ENCODE measurements around the gene TMEM270. TPM values are rescaled to one million over a fixed set of nuclear protein-coding genes. Genes with fewer than 3 reads are reported as not detected.

The TMEM270 gene
- total RNA-seq, 1 experiment from 2014 or later: 0.28 TPM

DNA sequence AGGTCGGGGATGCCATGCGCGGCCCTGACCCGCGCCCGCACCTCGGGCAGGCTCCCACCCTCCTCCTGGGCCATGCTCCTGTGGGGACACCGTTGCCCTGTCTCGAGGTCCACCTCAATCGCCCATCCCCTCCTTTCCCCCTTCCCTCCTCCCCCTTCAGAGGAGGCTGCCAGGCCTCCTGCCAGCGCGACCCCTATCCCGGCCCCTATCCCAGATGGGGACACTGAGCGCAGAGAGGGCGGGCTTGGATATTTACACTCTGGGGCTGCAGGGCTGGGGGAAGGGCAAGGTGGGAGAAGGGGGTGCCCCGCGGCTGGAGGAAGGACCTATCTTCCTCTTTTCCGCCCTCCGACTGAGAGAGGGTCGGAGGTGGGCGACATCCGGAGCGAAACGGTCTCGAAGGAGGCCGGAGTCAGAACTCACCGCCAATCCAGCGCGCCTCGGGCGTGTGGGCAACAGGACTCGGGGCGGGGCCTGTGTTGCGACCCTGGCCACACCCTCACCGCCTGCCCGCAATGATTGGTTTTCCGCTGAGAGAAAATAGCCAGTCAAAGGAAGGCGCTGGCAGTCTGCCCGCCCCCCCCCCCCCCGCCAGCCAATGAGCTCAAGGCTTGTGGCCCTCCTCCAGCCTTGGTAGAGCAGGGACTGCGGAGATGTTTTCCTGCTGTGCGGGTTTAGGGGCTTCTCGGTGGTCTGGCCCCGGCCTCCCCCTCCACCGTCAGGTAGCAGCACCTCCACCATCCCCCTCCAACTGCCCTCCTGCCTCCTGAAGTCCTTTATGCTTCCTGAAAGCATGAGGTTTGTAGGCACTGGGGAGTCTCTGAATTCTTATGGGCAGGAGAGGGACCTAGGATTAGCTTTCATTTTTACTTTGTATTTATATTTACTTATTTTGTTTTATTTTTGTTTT is 18.6 kb upstream of the TMEM270 start, which contains the start of gene METTL27 (continued):
- peak; percentile 75 for TF ChIP-seq SP1 (CRISPR knock-in tag; conservative IDR thresholded peaks at IDR 0.05)
- peak; percentile 77; the same call in 1 of the 2 replicates for TF ChIP-seq ZNF281 (CRISPR knock-in tag; IDR thresholded peaks at IDR 0.05)
- TF ChIP-seq SMAD4 (CRISPR knock-in tag; IDR thresholded peaks at IDR 0.05): no peak
- peak; percentile 63 for TF ChIP-seq NFYB (CRISPR knock-in tag; conservative IDR thresholded peaks at IDR 0.05; ENCODE audit: low read depth)
- no peak for TF ChIP-seq ZNF671 (CRISPR knock-in tag; IDR thresholded peaks at IDR 0.05)

GRCh38 chr7:73844131-73844547 is 16.8 kb upstream of the TMEM270 start:
- H3K4me3 Mint-ChIP-seq: no peak overlapping the region
- CTCF ChIA-PET: interaction anchor here (2.8 kb wide), 1 partner anchor 33 kb away, joined by 45 read pairs; no protein-coding TSS in a partner anchor
- H3K9me3 Mint-ChIP-seq: peaks cover 7% of the 10 kb centered on the region
- H3K27me3 Mint-ChIP-seq (ENCODE audit: low read depth): no peaks in the 10 kb centered on the region; the same call in 1 of the 2 replicates
- TF ChIP-seq TEAD4 (CRISPR knock-in tag; IDR thresholded peaks at IDR 0.05): no peak
- TF ChIP-seq MLX (CRISPR knock-in tag; IDR thresholded peaks at IDR 0.05): no peak
- no peak for TF ChIP-seq TCF7 (CRISPR knock-in tag; IDR thresholded peaks at IDR 0.05; ENCODE audit: low read depth)
- no peak for TF ChIP-seq ZNF121 (CRISPR knock-in tag; IDR thresholded peaks at IDR 0.05)
- POLR2A ChIA-PET: no interaction called here
- H3K36me3 Mint-ChIP-seq: peaks cover 2% of the 10 kb centered on the region; the same call in 1 of the 2 replicates
- H3K4me1 Mint-ChIP-seq: peaks cover 31% of the 10 kb centered on the region
- ATAC-seq: no peak
- H3K27ac Mint-ChIP-seq: peak overlapping the region; percentile 40; the same call in 1 of the 2 replicates
- DNase-seq (ENCODE audit: low spot score): no peak

GRCh38 chr7:73844848-73845460 is 16.0 kb upstream of the TMEM270 start:
- ChIA-PET POLR2A (no interaction called here), CTCF (no interaction called here)
- peaks cover 2% of the 10 kb centered on the region; the same call in 1 of the 2 replicates for H3K36me3 Mint-ChIP-seq
- peaks cover 7% of the 10 kb centered on the region for H3K9me3 Mint-ChIP-seq
- H3K27me3 Mint-ChIP-seq (ENCODE audit: low read depth): no peaks in the 10 kb centered on the region; the same call in none of the 2 replicates
- no peak overlapping the region for H3K4me3 Mint-ChIP-seq
- DNase-seq (ENCODE audit: low spot score) (no peak), ATAC-seq (no peak)
- H3K27ac Mint-ChIP-seq: no peak overlapping the region
- H3K4me1 Mint-ChIP-seq: peaks cover 26% of the 10 kb centered on the region
- TF ChIP-seq SMAD4 (CRISPR knock-in tag; IDR thresholded peaks at IDR 0.05): no peak
- TF ChIP-seq ZNF532 (CRISPR knock-in tag; IDR thresholded peaks at IDR 0.05; ENCODE audit: borderline replicate concordance): no peak
- TF ChIP-seq USF1 (CRISPR knock-in tag; IDR thresholded peaks at IDR 0.05): no peak
- no peak for TF ChIP-seq ZBTB21 (CRISPR knock-in tag; IDR thresholded peaks at IDR 0.05; ENCODE audit: borderline replicate concordance)
- no peak for TF ChIP-seq TCF7 (CRISPR knock-in tag; IDR thresholded peaks at IDR 0.05; ENCODE audit: low read depth)
- no peak for TF ChIP-seq ZNF671 (CRISPR knock-in tag; IDR thresholded peaks at IDR 0.05)
- no peak for TF ChIP-seq NR2C2 (CRISPR knock-in tag; IDR thresholded peaks at IDR 0.05)
- TF ChIP-seq ZNF416 (CRISPR knock-in tag; IDR thresholded peaks at IDR 0.05): no peak
- no peak for TF ChIP-seq USF2 (CRISPR knock-in tag; IDR thresholded peaks at IDR 0.05)
- no peak for TF ChIP-seq MLX (CRISPR knock-in tag; IDR thresholded peaks at IDR 0.05)
- no peak for TF ChIP-seq KAT7 (CRISPR knock-in tag; IDR thresholded peaks at IDR 0.05; ENCODE audit: borderline replicate concordance)
- TF ChIP-seq PRRX2 (CRISPR knock-in tag; IDR thresholded peaks at IDR 0.05): no peak
- TF ChIP-seq SMAD3 (CRISPR knock-in tag; IDR thresholded peaks at IDR 0.05; ENCODE audit: borderline replicate concordance): no peak
- no peak for TF ChIP-seq NFE2L1 (CRISPR knock-in tag; IDR thresholded peaks at IDR 0.05)
- TF ChIP-seq ZNF121 (CRISPR knock-in tag; IDR thresholded peaks at IDR 0.05): no peak
- TF ChIP-seq NR3C1 (CRISPR knock-in tag; conservative IDR thresholded peaks at IDR 0.05; ENCODE audit: low read depth): no peak
- TF ChIP-seq ATF1 (CRISPR knock-in tag; IDR thresholded peaks at IDR 0.05): no peak

Data from WTC11 (cell line).